A549 (cell line): Measurements from ENCODE around the gene CYB561D1.

Experiments used
- CTCF ChIP-seq: fragments of >200 bp; sonication (Bioruptor Twin); formaldehyde crosslinking; IDR thresholded peaks from 3 replicates; pipeline ENCODE4 v1.5.1; 2016
- HEYL ChIP-seq: fragments of 250-450 bp; sonication (Bioruptor Pico); IDR thresholded peaks from 2 replicates; pipeline ENCODE4 v1.8.0; 2021; ENCODE audit warnings: mild to moderate bottlenecking, moderate library complexity

- TF ChIP-seq CTCF, result no peak
- TF ChIP-seq HEYL (CRISPR knock-in tag), result no peak
These were observed 15.6 kb downstream of the CYB561D1 start, which contains the start of gene AMIGO1 for GRCh38 chr1:109509176-109510134.
